Fibroblast of villous mesenchyme (primary cell): ENCODE measurements around the gene TMEM164. TPM values are rescaled to one million over a fixed set of nuclear protein-coding genes. Genes with fewer than 3 reads are reported as not detected.
"Not testable (repeated sequence)": the region's sequence is repeated elsewhere in the genome, so short reads cannot be mapped to it uniquely, and the experiment has no call there.

Source experiments
- DNase-seq: peaks from one replicate; pipeline ENCODE4 v3.0.0-alpha.2; 2010; ENCODE audit warnings: low read depth
- H3K4me3 ChIP-seq: 2 replicates; pipeline ENCODE4 v1.5.1; 2011; ENCODE audit warnings: low read depth, mild to moderate bottlenecking, low read length
- CTCF ChIP-seq: IDR thresholded peaks from 2 replicates; pipeline ENCODE4 v1.5.1; 2012; ENCODE audit warnings: low read depth, mild to moderate bottlenecking, low read length; ENCODE audit not compliant: insufficient read depth
- total RNA-seq: library from RNA; depleted of rRNA; stranded (reverse); fragments of >200 nt; gene quantifications from 2 replicates; pipeline ENCODE4 v1.2.3, GENCODE V29; 2012

The TMEM164 gene
- total RNA-seq, 1 donor, result 11.7 TPM

DNA sequence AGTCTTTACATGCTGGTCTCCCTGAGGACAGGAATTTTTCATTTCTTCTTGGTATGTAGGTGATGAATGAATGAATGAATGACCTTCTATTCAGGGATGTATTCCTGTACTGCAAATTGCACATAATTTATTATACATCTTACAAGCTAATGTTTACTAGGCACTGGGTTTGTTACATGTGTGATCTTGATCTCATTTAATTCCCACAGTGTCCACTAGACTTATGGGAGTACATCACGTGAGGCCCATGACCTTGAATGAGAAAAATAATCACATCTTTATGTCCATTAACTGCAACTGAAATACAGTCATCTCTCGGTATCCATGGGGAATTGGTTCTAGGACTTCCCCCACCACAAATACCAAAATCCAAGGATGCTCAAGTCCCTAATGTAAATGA is 150.3 kb downstream of the TMEM164 start:
- TF ChIP-seq CTCF, result no peak
- no peak overlapping the region for H3K4me3 ChIP-seq
- no peak for DNase-seq

- TF ChIP-seq CTCF, result no peak
- H3K4me3 ChIP-seq, result no peak overlapping the region
- peak; percentile 66 for DNase-seq
Measured at GRCh38 chrX:110153896-110154295, 151.0 kb downstream of the TMEM164 start.

- not testable (repeated sequence) for H3K4me3 ChIP-seq, DNase-seq
Measured at GRCh38 chrX:110154328-110154727, 151.4 kb downstream of the TMEM164 start.

DNA sequence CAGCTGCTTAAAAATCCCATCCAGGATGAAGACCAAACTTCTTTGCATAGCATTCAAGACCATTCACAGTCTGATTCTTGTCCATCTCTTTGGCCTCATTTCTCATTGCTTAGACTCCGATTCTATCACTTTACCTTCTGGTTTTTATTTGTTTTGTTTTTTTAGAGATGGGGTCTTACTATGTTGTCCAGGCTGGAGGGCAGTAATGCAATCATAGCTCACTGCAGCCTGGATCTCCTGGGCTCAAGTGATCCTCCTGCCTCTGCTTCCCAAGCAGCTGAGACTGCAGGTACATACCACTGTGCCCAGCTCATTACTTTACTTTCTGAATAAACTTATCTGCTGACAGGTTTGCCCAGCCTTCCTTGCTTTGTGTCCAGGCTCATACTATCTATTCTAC is 152.8 kb downstream of the TMEM164 start:
- no peak overlapping the region for H3K4me3 ChIP-seq
- TF ChIP-seq CTCF, result no peak
- DNase-seq, result no peak

DNA sequence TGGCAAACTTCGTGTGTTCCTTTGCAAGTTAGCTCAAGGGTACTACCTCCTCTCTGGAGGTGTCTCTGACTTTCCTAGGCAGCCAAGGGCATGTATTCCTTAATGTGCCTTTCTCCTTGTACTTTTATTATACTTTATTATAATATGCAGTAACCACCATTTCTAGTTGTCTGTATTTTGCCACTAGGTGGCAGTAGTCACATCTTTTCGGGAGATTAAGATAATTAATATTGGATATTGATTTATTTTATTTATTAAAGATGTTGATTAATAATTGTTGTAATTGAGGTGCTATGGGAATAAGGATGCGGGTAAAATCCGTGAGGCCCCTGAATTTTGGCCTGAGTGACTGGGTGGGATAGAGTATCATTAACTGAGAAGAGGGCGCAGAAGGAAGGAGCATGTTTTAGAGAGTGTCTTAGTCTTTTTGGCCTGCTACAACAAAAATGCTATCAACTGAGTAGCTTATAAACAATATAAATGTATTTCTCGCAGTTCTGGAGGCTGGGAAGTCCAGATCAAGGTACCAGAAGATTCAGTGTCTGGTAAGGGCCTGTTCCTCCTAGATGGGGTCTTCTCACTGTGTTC is 153.3 kb downstream of the TMEM164 start:
- DNase-seq, result no peak
- TF ChIP-seq CTCF, result peak; percentile 48

DNA sequence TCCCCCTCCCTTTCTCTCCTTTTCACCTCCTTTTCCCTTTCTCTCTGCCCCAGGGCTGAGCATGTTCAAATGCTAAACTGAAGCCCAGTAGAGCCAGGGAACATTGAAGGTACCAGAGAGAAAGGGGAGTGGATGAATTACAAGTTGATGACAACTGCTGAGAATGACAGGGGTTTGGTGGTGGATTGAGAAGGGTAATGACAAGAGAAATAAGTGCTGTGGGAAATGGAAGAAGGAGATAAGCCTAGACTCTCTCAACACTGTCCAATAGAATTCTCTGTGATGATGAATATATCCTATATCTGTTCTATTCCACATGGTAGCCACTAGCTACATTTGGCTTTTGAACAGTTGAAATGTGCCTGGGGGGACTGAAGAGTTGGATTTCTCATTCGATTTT is 154.5 kb downstream of the TMEM164 start:
- no peak for TF ChIP-seq CTCF
- no peak overlapping the region for H3K4me3 ChIP-seq
- DNase-seq, result no peak

More for the DNA sequence above, 153.3 kb downstream of the TMEM164 start:
- no peak overlapping the region for H3K4me3 ChIP-seq

DNA sequence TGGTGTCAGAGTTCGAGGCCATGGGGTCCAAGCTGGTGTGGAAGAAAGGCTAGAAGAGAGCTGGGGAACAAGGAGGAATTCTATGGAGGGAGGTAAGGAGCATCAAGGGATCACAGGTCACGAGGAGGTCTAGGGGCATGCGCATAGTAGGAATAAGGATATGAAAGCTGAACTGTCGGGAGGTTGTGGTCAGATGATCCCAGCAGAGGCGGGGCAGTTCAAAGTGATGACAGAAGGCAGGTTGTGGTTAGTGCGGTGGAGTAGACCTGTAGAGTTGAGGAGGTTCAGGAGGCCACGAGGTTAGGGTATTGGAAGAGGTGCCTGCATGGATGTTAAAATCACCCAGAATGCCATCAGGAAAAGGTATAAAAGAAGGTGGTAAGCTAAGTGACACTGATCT is 156.3 kb downstream of the TMEM164 start:
- no peak for TF ChIP-seq CTCF
- DNase-seq, result no peak
- H3K4me3 ChIP-seq, result no peak overlapping the region
